SU-DHL-6 (cell line): ENCODE results near the gene FFAR4.

ENCODE experiments used
- H2AFZ ChIP-seq: fragments of 200-600 bp; sonication (generic); 2 replicates; pipeline ENCODE4 v1.6.1; 2014; ENCODE audit warnings: low read depth, mild to moderate bottlenecking, moderate library complexity, mixed read lengths, antibody characterized with exemption, low read length; ENCODE audit not compliant: severe bottlenecking
- H3F3A ChIP-seq: fragments of 200-600 bp; shearing (Covaris generic); 2 replicates; pipeline ENCODE4 v1.6.0; 2016; ENCODE audit warnings: antibody characterized with exemption, mild to moderate bottlenecking; ENCODE audit not compliant: insufficient read depth
- H3K27ac ChIP-seq: fragments of 200-600 bp; sonication (generic); 2 replicates; pipeline ENCODE4 v1.5.1; 2016; ENCODE audit warnings: low read depth, mild to moderate bottlenecking, low read length, moderate library complexity, mixed read lengths
- H3K27me3 ChIP-seq: fragments of 200-600 bp; sonication (generic), shearing (Covaris generic); 2 replicates; pipeline ENCODE4 v1.6.0; 2014; ENCODE audit warnings: mild to moderate bottlenecking, low read length
- H3K36me3 ChIP-seq: fragments of 200-600 bp; sonication (generic); 2 replicates; pipeline ENCODE4 v1.6.1; 2014; ENCODE audit warnings: mild to moderate bottlenecking, low read length, mixed read lengths
- H3K4me2 ChIP-seq: fragments of 300-600, 200-600 bp; shearing (Covaris generic), sonication (generic); 2 replicates; pipeline ENCODE4 v1.6.0; 2014; ENCODE audit warnings: low read length, low read depth, mild to moderate bottlenecking; ENCODE audit not compliant: poor library complexity, severe bottlenecking
- H3K4me3 ChIP-seq: fragments of 200-600 bp; sonication (generic); 2 replicates; pipeline ENCODE4 v1.5.1; 2014; ENCODE audit warnings: antibody characterized with exemption, low read length, mild to moderate bottlenecking, mixed read lengths; ENCODE audit not compliant: insufficient read depth, poor library complexity, severe bottlenecking
- H3K79me2 ChIP-seq: fragments of 200-600 bp; sonication (generic); 2 replicates; pipeline ENCODE4 v1.6.1; 2014; ENCODE audit warnings: mild to moderate bottlenecking, low read length, moderate library complexity; ENCODE audit not compliant: insufficient read depth
- H3K9ac ChIP-seq: fragments of 200-600 bp; sonication (generic); 2 replicates; pipeline ENCODE4 v1.7.0; 2014; ENCODE audit warnings: mild to moderate bottlenecking, low read length
- H3K9me2 ChIP-seq: fragments of 200-600 bp; sonication (generic); replicated peaks from 2 replicates; pipeline ENCODE4 v1.6.1; 2014; ENCODE audit warnings: low read length; ENCODE audit not compliant: insufficient read depth
- H3K9me3 ChIP-seq: fragments of 200-600 bp; sonication (generic); 2 replicates; pipeline ENCODE4 v1.6.1; 2014; ENCODE audit warnings: low read length, mixed read lengths; ENCODE audit not compliant: insufficient read depth
- H4K20me1 ChIP-seq: fragments of 200-600 bp; sonication (generic); 2 replicates; pipeline ENCODE4 v1.6.1; 2014; ENCODE audit warnings: low read depth, mild to moderate bottlenecking, antibody characterized with exemption, low read length, moderate library complexity, mixed read lengths
- CTCF ChIP-seq: fragments of 200-600 bp; sonication (generic); IDR thresholded peaks from one replicate; pipeline ENCODE4 v1.5.1; 2017; ENCODE audit warnings: antibody characterized with exemption, mild to moderate bottlenecking, low read length, moderate library complexity; ENCODE audit not compliant: insufficient read depth, poor library complexity, severe bottlenecking
- EZH2phosphoT487 ChIP-seq: fragments of 200-600 bp; sonication (generic), shearing (Covaris generic); conservative IDR thresholded peaks from 2 replicates; pipeline ENCODE4 v1.6.1; 2018; ENCODE audit warnings: mild to moderate bottlenecking, antibody characterized with exemption, low read length, moderate library complexity, mixed read lengths

Gene FFAR4

DNA sequence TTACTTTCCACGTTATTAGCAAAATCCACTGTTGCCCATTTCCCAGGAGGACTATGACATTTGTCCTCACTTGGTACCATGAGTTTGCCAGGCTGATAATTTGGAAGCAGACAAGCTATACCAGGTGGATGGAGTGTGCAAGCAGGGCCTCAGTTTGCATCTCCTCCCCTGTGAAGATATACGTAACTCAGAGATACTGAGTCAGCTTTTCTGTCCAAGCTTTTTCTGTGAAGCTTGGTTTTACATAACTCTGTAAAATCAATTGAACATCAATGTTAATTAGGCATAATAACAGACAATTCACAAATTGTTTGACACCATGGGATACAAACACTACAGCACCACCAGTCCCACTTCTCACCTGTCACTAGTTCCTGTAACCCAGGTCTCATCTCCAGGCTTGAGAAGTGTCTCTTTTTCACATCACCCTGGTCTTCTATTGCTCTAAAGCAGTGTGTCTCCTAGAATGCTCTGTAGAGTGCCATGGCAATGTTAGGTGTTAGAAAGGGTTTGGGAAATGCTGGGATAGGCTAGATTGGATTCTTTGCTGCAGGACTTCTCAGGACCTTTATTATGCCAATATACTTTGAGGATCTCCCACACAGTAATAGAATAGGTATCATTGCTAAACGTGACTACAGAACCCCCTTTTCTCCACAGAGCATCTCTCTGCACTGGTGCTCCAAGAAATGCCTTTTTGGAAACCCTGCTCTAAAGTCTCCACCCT lies 13.7 kb downstream of the FFAR4 start:
- no peaks in the 10 kb centered on the region for H3K9me3 ChIP-seq
- no peaks in the 10 kb centered on the region for H3K9me2 ChIP-seq
- H3K9ac ChIP-seq = no peak overlapping the region
- no peak overlapping the region for H3K4me3 ChIP-seq
- no peaks in the 10 kb centered on the region for H4K20me1 ChIP-seq
- H3F3A ChIP-seq = no peaks in the 10 kb centered on the region
- no peaks in the 10 kb centered on the region for H3K36me3 ChIP-seq
- no peak overlapping the region for H2AFZ ChIP-seq
- H3K27ac ChIP-seq = no peak overlapping the region
- H3K27me3 ChIP-seq = no peaks in the 10 kb centered on the region
- TF ChIP-seq EZH2phosphoT487 = no peak
- TF ChIP-seq CTCF = no peak
- H3K4me2 ChIP-seq = no peak overlapping the region
- H3K79me2 ChIP-seq = no peaks in the 10 kb centered on the region

- H3K36me3 ChIP-seq = no peaks in the 10 kb centered on the region
- H3K4me3 ChIP-seq = no peak overlapping the region
- no peaks in the 10 kb centered on the region for H3F3A ChIP-seq
- no peak overlapping the region for H2AFZ ChIP-seq
- H3K27ac ChIP-seq = no peak overlapping the region
- no peaks in the 10 kb centered on the region for H4K20me1 ChIP-seq
- no peaks in the 10 kb centered on the region for H3K9me2 ChIP-seq
- no peaks in the 10 kb centered on the region for H3K27me3 ChIP-seq
- TF ChIP-seq EZH2phosphoT487 (no peak), CTCF (no peak)
- H3K9ac ChIP-seq = no peak overlapping the region
- H3K79me2 ChIP-seq = no peaks in the 10 kb centered on the region
- no peak overlapping the region for H3K4me2 ChIP-seq
- no peaks in the 10 kb centered on the region for H3K9me3 ChIP-seq
Measured at GRCh38 chr10:93580828-93581227, 14.4 kb downstream of the FFAR4 start.

GRCh38 chr10:93584445-93584844 lies 18.0 kb downstream of the FFAR4 start:
- Histone ChIP-seq H3K4me2 (no peak overlapping the region), H3K9me3 (no peaks in the 10 kb centered on the region), H3K9me2 (no peaks in the 10 kb centered on the region)

More at GRCh38 chr10:93584445-93584844, 18.0 kb downstream of the FFAR4 start:
- no peak overlapping the region for H3K9ac ChIP-seq
- H3K36me3 ChIP-seq = no peaks in the 10 kb centered on the region
- H4K20me1 ChIP-seq = no peaks in the 10 kb centered on the region
- no peak overlapping the region for H2AFZ ChIP-seq
- H3K27ac ChIP-seq = no peak overlapping the region
- no peak overlapping the region for H3K4me3 ChIP-seq
- H3K27me3 ChIP-seq = no peaks in the 10 kb centered on the region
- TF ChIP-seq CTCF = no peak
- no peak for TF ChIP-seq EZH2phosphoT487
- no peaks in the 10 kb centered on the region for H3K79me2 ChIP-seq
- H3F3A ChIP-seq = no peaks in the 10 kb centered on the region
